ENCODE measurements around the gene PLEK2.

The PLEK2 gene

DNA sequence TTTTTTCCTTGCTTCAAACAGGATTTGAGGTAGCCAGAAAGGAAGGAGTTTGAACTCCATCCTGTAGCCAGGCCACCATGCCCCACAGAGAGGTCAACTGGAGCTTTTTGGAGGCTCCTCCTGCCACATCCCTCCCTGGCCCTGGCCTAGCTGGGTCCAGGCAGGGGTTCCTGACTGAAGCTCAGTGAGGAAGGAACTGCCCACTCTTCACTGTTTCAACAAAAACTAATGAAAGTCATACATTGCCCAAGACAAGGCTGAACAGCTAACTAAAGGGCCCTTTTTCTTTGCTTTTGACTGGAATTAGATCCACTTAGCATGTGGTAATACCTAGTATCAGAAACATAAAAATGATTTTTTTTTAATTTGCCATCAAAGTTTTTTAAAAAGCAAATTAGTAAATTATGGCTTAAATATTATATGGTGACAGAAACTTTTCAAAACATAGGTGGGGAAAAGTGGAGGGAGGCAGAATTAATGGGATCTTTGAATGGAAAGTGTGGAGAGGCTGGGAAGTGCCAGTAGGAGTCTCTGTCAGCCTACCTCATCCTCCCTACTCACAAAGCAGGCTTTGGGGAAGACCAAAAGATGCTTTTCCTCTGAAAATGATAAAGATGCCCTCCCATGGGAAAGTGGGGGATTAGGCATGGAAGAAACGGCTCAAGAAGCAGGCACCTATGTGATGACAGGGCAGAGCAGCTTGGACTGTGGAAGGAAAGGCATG is 22.0 kb downstream of the PLEK2 start:
- Histone ChIP-seq H3K27ac (ENCODE audit: insufficient read depth, low read depth, low read length, poor library complexity, severe bottlenecking) (no peak overlapping the region), H3K36me3 (ENCODE audit: control insufficient read depth, insufficient read depth, low read length) (peaks cover 3% of the 10 kb centered on the region), H3K9me3 (ENCODE audit: control insufficient read depth, low read length) (no peaks in the 10 kb centered on the region), H3K27me3 (ENCODE audit: control insufficient read depth, insufficient read depth, low read length, poor library complexity, severe bottlenecking) (no peaks in the 10 kb centered on the region), H3K4me3 (ENCODE audit: insufficient read depth, low read depth, low read length) (no peak overlapping the region), H3K4me1 (ENCODE audit: control insufficient read depth, insufficient read depth, low read length) (no peaks in the 10 kb centered on the region)
- 82 to 85% methylated on average over 1 of the region's 1 CpG for WGBS, 2 experiments

DNA sequence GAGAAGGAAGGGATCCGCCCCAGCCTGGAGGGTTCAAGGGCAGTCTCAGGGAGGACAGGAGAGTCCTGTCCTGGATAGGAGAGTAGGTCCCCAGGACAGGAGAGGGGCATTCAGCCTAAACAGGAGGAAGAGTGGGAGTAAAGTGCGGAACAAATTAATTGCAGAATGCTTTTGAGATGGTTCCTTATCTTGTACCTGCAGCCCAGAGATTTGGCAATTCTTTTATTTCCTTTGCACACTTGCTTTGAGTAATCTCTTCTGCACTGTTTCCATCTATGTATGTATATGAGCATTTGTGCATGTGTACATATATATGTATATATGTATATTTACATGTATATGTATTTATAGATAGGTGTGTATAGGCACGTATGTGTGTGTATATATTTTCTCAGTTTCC is 22.7 kb downstream of the PLEK2 start:
- H3K4me1 ChIP-seq (ENCODE audit: control insufficient read depth, insufficient read depth, low read length), result no peaks in the 10 kb centered on the region
- H3K9me3 ChIP-seq (ENCODE audit: control insufficient read depth, low read length), result no peaks in the 10 kb centered on the region
- no peaks in the 10 kb centered on the region for H3K27me3 ChIP-seq (ENCODE audit: control insufficient read depth, insufficient read depth, low read length, poor library complexity, severe bottlenecking)
- WGBS, 2 experiments, result 94 to 98% methylated on average over 2 to 3 of the region's 3 CpGs
- H3K4me3 ChIP-seq (ENCODE audit: insufficient read depth, low read depth, low read length), result no peak overlapping the region
- H3K36me3 ChIP-seq (ENCODE audit: control insufficient read depth, insufficient read depth, low read length), result peaks cover 3% of the 10 kb centered on the region
- H3K27ac ChIP-seq (ENCODE audit: insufficient read depth, low read depth, low read length, poor library complexity, severe bottlenecking), result no peak overlapping the region

DNA sequence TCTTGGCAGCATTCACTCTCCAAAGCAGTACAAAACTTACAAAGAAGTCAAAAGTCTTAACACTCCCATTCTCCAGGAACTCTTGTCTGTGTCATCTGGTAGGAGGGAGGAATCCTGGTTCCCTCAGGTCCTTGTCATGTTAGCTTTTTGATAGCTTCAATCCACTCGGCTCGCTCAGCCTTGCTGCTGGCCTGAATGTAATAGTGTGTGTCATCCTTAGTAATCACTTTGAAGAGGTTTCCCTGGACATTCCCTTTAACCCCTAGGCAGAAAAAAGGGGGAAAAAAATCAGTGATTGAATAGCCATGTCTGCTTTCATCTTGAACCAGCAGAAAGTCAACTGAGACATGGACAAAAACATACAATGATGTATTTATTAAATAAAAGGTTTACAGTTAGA is 24.8 kb downstream of the PLEK2 start:
- no peak overlapping the region for H3K27ac ChIP-seq (ENCODE audit: insufficient read depth, low read depth, low read length, poor library complexity, severe bottlenecking)
- H3K27me3 ChIP-seq (ENCODE audit: control insufficient read depth, insufficient read depth, low read length, poor library complexity, severe bottlenecking), result no peaks in the 10 kb centered on the region
- peaks cover 10% of the 10 kb centered on the region for H3K36me3 ChIP-seq (ENCODE audit: control insufficient read depth, insufficient read depth, low read length)
- H3K9me3 ChIP-seq (ENCODE audit: control insufficient read depth, low read length), result no peaks in the 10 kb centered on the region
- no peaks in the 10 kb centered on the region for H3K4me1 ChIP-seq (ENCODE audit: control insufficient read depth, insufficient read depth, low read length)
- WGBS, 2 experiments, result 94 to 100% methylated on average over 2 of the region's 2 CpGs
- H3K4me3 ChIP-seq (ENCODE audit: insufficient read depth, low read depth, low read length), result no peak overlapping the region

DNA sequence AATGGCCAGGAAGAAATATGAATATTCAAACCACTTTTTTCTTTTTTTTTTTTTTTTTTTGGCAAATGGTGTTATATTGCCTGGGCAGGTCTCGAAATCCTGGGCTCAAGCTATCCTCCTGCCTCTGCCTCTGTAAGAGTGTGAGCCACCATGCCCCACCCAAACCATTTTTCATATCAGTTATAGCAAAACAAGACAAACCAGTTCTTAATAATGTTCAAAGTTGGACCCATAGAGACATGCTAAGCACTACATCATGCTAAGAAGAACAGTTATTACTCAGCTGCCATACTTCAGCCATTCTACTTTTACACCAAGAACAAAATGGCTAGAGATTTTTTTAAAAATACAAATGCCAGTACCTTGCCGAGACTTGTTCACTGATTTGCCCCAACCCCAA is 26.3 kb downstream of the PLEK2 start:
- WGBS, 2 experiments, result 86 to 93% methylated on average over 2 of the region's 2 CpGs
- H3K4me1 ChIP-seq (ENCODE audit: control insufficient read depth, insufficient read depth, low read length), result no peaks in the 10 kb centered on the region

DNA sequence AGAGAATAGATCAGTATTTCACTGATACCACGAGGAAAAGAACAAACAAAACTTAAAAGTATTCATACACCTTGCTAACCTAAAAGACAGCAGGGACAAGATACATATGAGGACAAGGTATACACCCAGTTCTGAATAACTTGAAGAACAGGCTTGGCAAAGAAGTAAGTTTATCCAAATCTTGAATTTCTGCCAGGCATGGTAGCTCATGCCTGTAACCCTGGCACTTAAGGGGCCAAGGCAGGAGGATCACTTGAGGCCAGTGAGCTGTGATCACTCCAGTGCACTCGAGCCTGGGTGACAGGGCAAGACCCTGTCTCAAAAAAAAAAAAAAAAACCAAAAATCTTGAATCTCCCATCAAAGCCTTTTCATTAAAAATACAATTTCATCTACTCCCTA is 26.8 kb downstream of the PLEK2 start:
- Histone ChIP-seq H3K4me3 (ENCODE audit: insufficient read depth, low read depth, low read length) (no peak overlapping the region), H3K27ac (ENCODE audit: insufficient read depth, low read depth, low read length, poor library complexity, severe bottlenecking) (no peak overlapping the region), H3K27me3 (ENCODE audit: control insufficient read depth, insufficient read depth, low read length, poor library complexity, severe bottlenecking) (no peaks in the 10 kb centered on the region), H3K9me3 (ENCODE audit: control insufficient read depth, low read length) (no peaks in the 10 kb centered on the region), H3K36me3 (ENCODE audit: control insufficient read depth, insufficient read depth, low read length) (peaks cover 18% of the 10 kb centered on the region), H3K4me1 (ENCODE audit: control insufficient read depth, insufficient read depth, low read length) (no peaks in the 10 kb centered on the region)
- 89% methylated on average over 2 of the region's 2 CpGs for WGBS, 2 experiments

More for the DNA sequence above, 26.3 kb downstream of the PLEK2 start:
- H3K9me3 ChIP-seq (ENCODE audit: control insufficient read depth, low read length), result no peaks in the 10 kb centered on the region
- H3K27me3 ChIP-seq (ENCODE audit: control insufficient read depth, insufficient read depth, low read length, poor library complexity, severe bottlenecking), result no peaks in the 10 kb centered on the region
- no peak overlapping the region for H3K4me3 ChIP-seq (ENCODE audit: insufficient read depth, low read depth, low read length)
- no peak overlapping the region for H3K27ac ChIP-seq (ENCODE audit: insufficient read depth, low read depth, low read length, poor library complexity, severe bottlenecking)
- peaks cover 18% of the 10 kb centered on the region for H3K36me3 ChIP-seq (ENCODE audit: control insufficient read depth, insufficient read depth, low read length)

DNA sequence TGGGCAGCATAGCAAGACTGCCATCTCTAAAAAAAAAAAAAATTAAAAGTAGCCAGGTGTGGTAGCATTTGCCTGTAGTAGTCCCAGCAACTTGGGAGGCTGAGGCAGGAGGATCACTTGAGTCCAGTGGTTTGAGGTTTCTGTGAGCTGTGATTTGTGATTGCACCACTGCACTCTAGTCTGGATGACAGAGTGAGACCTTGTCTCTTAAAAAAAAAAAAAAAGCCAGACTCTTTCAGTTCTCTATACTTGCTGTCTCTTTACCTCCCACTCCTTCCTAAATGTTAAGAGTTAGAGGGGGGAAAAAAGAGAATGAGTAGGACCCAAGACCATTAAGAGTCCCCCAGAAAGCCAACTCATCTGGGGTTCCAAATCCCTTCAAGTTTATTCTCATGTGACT is 34.0 kb downstream of the PLEK2 start:
- Histone ChIP-seq H3K4me3 (ENCODE audit: insufficient read depth, low read depth, low read length) (no peak overlapping the region), H3K36me3 (ENCODE audit: control insufficient read depth, insufficient read depth, low read length) (peaks cover 43% of the 10 kb centered on the region), H3K9me3 (ENCODE audit: control insufficient read depth, low read length) (no peaks in the 10 kb centered on the region), H3K4me1 (ENCODE audit: control insufficient read depth, insufficient read depth, low read length) (no peaks in the 10 kb centered on the region), H3K27ac (ENCODE audit: insufficient read depth, low read depth, low read length, poor library complexity, severe bottlenecking) (no peak overlapping the region), H3K27me3 (ENCODE audit: control insufficient read depth, insufficient read depth, low read length, poor library complexity, severe bottlenecking) (no peaks in the 10 kb centered on the region)

DNA sequence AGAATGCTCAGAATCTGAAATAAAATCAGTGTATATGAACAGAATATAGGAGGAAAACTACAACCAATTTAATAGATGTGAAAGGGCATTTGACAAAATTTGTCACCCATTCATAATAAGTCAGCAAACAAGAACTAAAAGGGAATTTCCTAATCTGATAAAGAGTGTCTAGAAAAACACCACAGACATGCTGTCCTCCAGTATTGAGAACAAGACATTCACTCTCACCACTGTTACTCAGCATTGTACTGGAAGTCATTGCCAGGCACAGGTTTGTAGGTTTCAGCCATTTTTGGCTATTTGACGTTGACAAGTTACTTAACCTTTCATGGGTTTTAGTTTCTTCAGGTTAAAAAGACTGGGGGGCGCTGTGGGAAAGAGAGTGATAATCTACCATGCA is 38.6 kb downstream of the PLEK2 start:
- Histone ChIP-seq H3K36me3 (ENCODE audit: control insufficient read depth, insufficient read depth, low read length) (peaks cover 35% of the 10 kb centered on the region), H3K27ac (ENCODE audit: insufficient read depth, low read depth, low read length, poor library complexity, severe bottlenecking) (no peak overlapping the region), H3K4me1 (ENCODE audit: control insufficient read depth, insufficient read depth, low read length) (no peaks in the 10 kb centered on the region), H3K4me3 (ENCODE audit: insufficient read depth, low read depth, low read length) (no peak overlapping the region), H3K27me3 (ENCODE audit: control insufficient read depth, insufficient read depth, low read length, poor library complexity, severe bottlenecking) (no peaks in the 10 kb centered on the region), H3K9me3 (ENCODE audit: control insufficient read depth, low read length) (no peaks in the 10 kb centered on the region)
- 91 to 94% methylated on average over 2 of the region's 2 CpGs for WGBS, 2 experiments

DNA sequence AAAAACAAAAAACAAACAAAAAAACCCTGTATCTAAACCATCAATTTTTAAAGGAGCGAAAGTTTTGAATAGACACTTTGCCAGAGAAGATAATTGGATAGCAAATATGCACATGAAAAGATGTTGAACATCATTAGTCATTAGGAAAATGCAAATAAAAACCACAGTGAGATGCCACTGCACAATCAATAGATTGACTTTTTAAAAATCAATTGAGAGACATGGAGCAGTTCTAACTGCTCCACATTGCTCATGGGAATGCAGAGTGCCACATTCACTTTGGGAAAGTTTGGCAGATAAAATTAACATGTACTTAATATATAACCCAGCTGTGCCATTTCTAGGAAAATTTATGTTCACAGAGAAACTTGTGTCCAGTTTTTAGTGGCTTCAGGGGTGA is 39.1 kb downstream of the PLEK2 start:
- Histone ChIP-seq H3K9me3 (ENCODE audit: control insufficient read depth, low read length) (no peaks in the 10 kb centered on the region), H3K4me3 (ENCODE audit: insufficient read depth, low read depth, low read length) (no peak overlapping the region), H3K27ac (ENCODE audit: insufficient read depth, low read depth, low read length, poor library complexity, severe bottlenecking) (no peak overlapping the region), H3K4me1 (ENCODE audit: control insufficient read depth, insufficient read depth, low read length) (no peaks in the 10 kb centered on the region), H3K36me3 (ENCODE audit: control insufficient read depth, insufficient read depth, low read length) (peaks cover 32% of the 10 kb centered on the region), H3K27me3 (ENCODE audit: control insufficient read depth, insufficient read depth, low read length, poor library complexity, severe bottlenecking) (no peaks in the 10 kb centered on the region)
- 90% methylated on average over 1 of the region's 1 CpG; no CpG with 5 or more reads in 1 of the 2 experiments for WGBS, 2 experiments

DNA sequence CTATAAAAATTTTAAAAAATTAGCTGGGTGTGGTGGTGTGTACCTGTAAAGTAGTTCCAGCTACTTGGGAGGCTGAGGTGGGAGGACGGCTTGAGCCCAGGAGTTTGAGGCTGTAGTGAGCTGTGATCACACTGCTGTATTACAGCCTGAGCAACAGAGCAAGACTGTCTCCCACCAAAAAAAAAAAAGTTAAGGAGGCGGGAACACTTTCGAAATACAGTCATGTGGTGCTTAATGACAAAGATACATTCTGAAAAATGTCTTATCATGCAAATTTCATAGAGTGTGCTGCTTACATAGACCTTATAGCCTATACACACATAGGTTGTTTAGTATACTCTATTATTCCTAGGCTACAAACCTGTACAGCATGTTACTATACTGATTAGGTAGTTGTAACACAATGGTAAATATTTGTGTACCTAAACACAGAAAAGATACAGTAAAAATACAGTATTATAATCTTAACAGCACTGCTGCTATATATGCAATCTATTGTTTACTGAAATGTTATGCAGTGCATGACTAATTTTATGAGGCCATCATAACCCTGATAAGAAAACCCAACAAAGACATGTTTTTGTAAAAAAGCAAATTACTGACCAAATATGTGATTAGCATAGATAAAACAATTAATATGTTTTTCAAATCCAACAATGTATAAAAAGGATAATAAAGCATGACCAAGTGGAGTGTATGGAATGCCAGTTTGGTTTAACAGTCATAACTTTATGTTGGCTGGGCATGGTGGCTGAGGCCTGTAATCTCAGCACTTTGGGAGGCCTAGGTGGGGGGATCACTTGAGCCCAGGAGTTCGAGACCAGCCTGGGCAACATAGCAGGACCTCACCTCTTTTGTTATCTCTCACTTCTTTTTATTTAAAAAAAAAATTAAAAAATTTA is 40.5 kb downstream of the PLEK2 start:
- WGBS, 2 experiments, result 87 to 98% methylated on average over 3 of the region's 4 CpGs
- no peaks in the 10 kb centered on the region for H3K4me1 ChIP-seq (ENCODE audit: control insufficient read depth, insufficient read depth, low read length)
- H3K27ac ChIP-seq (ENCODE audit: insufficient read depth, low read depth, low read length, poor library complexity, severe bottlenecking), result no peak overlapping the region
- H3K36me3 ChIP-seq (ENCODE audit: control insufficient read depth, insufficient read depth, low read length), result peaks cover 29% of the 10 kb centered on the region
- H3K4me3 ChIP-seq (ENCODE audit: insufficient read depth, low read depth, low read length), result no peak overlapping the region
- no peaks in the 10 kb centered on the region for H3K9me3 ChIP-seq (ENCODE audit: control insufficient read depth, low read length)
- H3K27me3 ChIP-seq (ENCODE audit: control insufficient read depth, insufficient read depth, low read length, poor library complexity, severe bottlenecking), result no peaks in the 10 kb centered on the region

DNA sequence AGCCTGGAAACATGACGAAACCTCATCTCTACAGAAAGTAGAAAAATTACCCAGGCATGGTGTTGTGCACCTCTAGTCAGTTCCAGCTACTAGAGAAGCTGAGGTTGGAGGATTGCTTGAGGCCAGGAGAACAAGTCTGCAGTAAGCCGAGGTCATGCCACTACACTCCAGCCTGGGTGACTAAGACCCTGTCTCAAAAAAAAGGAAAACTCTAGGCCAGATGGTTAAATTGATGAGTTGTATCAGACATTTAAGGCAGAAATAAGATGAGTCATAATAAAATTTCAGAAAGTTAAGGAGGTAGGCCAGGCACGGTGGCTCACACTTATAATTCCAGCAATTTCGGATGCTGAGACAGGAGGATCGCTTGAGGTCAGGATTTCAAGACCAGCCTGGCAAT is 41.1 kb downstream of the PLEK2 start:
- Histone ChIP-seq H3K4me3 (ENCODE audit: insufficient read depth, low read depth, low read length) (no peak overlapping the region), H3K9me3 (ENCODE audit: control insufficient read depth, low read length) (no peaks in the 10 kb centered on the region), H3K36me3 (ENCODE audit: control insufficient read depth, insufficient read depth, low read length) (peaks cover 30% of the 10 kb centered on the region), H3K27ac (ENCODE audit: insufficient read depth, low read depth, low read length, poor library complexity, severe bottlenecking) (no peak overlapping the region), H3K27me3 (ENCODE audit: control insufficient read depth, insufficient read depth, low read length, poor library complexity, severe bottlenecking) (no peaks in the 10 kb centered on the region), H3K4me1 (ENCODE audit: control insufficient read depth, insufficient read depth, low read length) (no peaks in the 10 kb centered on the region)
- 92% methylated on average over 5 of the region's 5 CpGs for WGBS, 2 experiments

All from ectodermal cell (in vitro differentiated cells).